ENCODE measurements around the gene RAX.

The RAX gene

GRCh38 chr18:59272891-59273758 lies at the start of gene RAX:
TSS of gene RAX (minus strand) at chr18:59273454. CDS start at chr18:59273206, 248 bp downstream.
- peaks cover 31% of the 10 kb centered on the region for H3K4me1 Mint-ChIP-seq
- DNase-seq (ENCODE audit: low spot score in 2 of 2) (peak in 1 of 2 donors; percentile 56), ATAC-seq (no peak)
- no peaks in the 10 kb centered on the region for H3K9me3 Mint-ChIP-seq
- no peaks in the 10 kb centered on the region for H3K36me3 Mint-ChIP-seq
- H3K27ac Mint-ChIP-seq = no peak within 1 kb of the TSS
- H3K4me3 Mint-ChIP-seq = peak within 1 kb of the TSS; percentile 30

- Mint-ChIP-seq H3K36me3 (no peaks in the 10 kb centered on the region), H3K9me3 (no peaks in the 10 kb centered on the region), H3K4me3 (no peak within 1 kb of the TSS), H3K27ac (no peak within 1 kb of the TSS), H3K4me1 (no peaks in the 10 kb centered on the region)
- DNase-seq (ENCODE audit: low spot score in 2 of 2) (no peak), ATAC-seq (no peak)
Observed at GRCh38 chr18:59318460-59319050, 45.3 kb upstream of the RAX start, which contains the start of gene CPLX4. TSS of gene CPLX4 (minus strand) at chr18:59318649. CDS start at chr18:59318462, 187 bp downstream.

- no peak for DNase-seq (ENCODE audit: low spot score in 2 of 2)
- H3K27ac Mint-ChIP-seq = no peak overlapping the region
- H3K4me1 Mint-ChIP-seq = peaks cover 7% of the 10 kb centered on the region
- no peaks in the 10 kb centered on the region for H3K36me3 Mint-ChIP-seq
- ATAC-seq = no peak
- no peak overlapping the region for H3K4me3 Mint-ChIP-seq
- H3K9me3 Mint-ChIP-seq = no peaks in the 10 kb centered on the region
Observed at GRCh38 chr18:59311631-59312030, 38.4 kb upstream of the RAX start.

- DNase-seq (ENCODE audit: low spot score in 2 of 2) (no peak), ATAC-seq (no peak)
- H3K4me3 Mint-ChIP-seq = peak overlapping the region; percentile 40
- H3K36me3 Mint-ChIP-seq = no peaks in the 10 kb centered on the region
- H3K4me1 Mint-ChIP-seq = peaks cover 7% of the 10 kb centered on the region
- H3K9me3 Mint-ChIP-seq = no peaks in the 10 kb centered on the region
- H3K27ac Mint-ChIP-seq = no peak overlapping the region
Observed at GRCh38 chr18:59308938-59309260, 35.6 kb upstream of the RAX start.

GRCh38 chr18:59308248-59308937 lies 35.1 kb upstream of the RAX start:
- H3K9me3 Mint-ChIP-seq = no peaks in the 10 kb centered on the region
- H3K4me3 Mint-ChIP-seq = peak overlapping the region; percentile 40
- H3K4me1 Mint-ChIP-seq = peaks cover 7% of the 10 kb centered on the region
- DNase-seq (ENCODE audit: low spot score in 2 of 2) (peak; percentile 74 to 86), ATAC-seq (peak; percentile 90)
- no peaks in the 10 kb centered on the region for H3K36me3 Mint-ChIP-seq
- H3K27ac Mint-ChIP-seq = no peak overlapping the region

GRCh38 chr18:59306640-59307039 lies 33.4 kb upstream of the RAX start:
- DNase-seq (ENCODE audit: low spot score in 2 of 2) = no peak
- H3K4me3 Mint-ChIP-seq = no peak overlapping the region
- H3K9me3 Mint-ChIP-seq = no peaks in the 10 kb centered on the region
- no peak overlapping the region for H3K27ac Mint-ChIP-seq
- H3K4me1 Mint-ChIP-seq = peaks cover 7% of the 10 kb centered on the region
- no peaks in the 10 kb centered on the region for H3K36me3 Mint-ChIP-seq
- ATAC-seq = no peak

GRCh38 chr18:59305295-59305694 lies 32.0 kb upstream of the RAX start:
- Mint-ChIP-seq H3K4me3 (no peak overlapping the region), H3K36me3 (no peaks in the 10 kb centered on the region), H3K27ac (no peak overlapping the region), H3K4me1 (peaks cover 7% of the 10 kb centered on the region), H3K9me3 (no peaks in the 10 kb centered on the region)
- no peak for ATAC-seq
- DNase-seq (ENCODE audit: low spot score in 2 of 2) = no peak

GRCh38 chr18:59303656-59304195 lies 30.5 kb upstream of the RAX start:
- no peak overlapping the region for H3K27ac Mint-ChIP-seq
- peaks cover 7% of the 10 kb centered on the region for H3K4me1 Mint-ChIP-seq
- no peak for DNase-seq (ENCODE audit: low spot score in 2 of 2)
- no peak overlapping the region for H3K4me3 Mint-ChIP-seq
- ATAC-seq = no peak
- H3K9me3 Mint-ChIP-seq = no peaks in the 10 kb centered on the region
- no peaks in the 10 kb centered on the region for H3K36me3 Mint-ChIP-seq

- no peaks in the 10 kb centered on the region for H3K36me3 Mint-ChIP-seq
- H3K4me1 Mint-ChIP-seq = no peaks in the 10 kb centered on the region
- no peak for ATAC-seq
- H3K27ac Mint-ChIP-seq = no peak overlapping the region
- no peaks in the 10 kb centered on the region for H3K9me3 Mint-ChIP-seq
- DNase-seq (ENCODE audit: low spot score in 2 of 2) = no peak
- no peak overlapping the region for H3K4me3 Mint-ChIP-seq
Observed at GRCh38 chr18:59303006-59303405, 29.8 kb upstream of the RAX start.

GRCh38 chr18:59301929-59302328 lies 28.7 kb upstream of the RAX start:
- no peak overlapping the region for H3K27ac Mint-ChIP-seq
- H3K36me3 Mint-ChIP-seq = no peaks in the 10 kb centered on the region
- no peak overlapping the region for H3K4me3 Mint-ChIP-seq
- no peaks in the 10 kb centered on the region for H3K9me3 Mint-ChIP-seq
- H3K4me1 Mint-ChIP-seq = no peaks in the 10 kb centered on the region
- no peak for DNase-seq (ENCODE audit: low spot score in 2 of 2)
- no peak for ATAC-seq

- peak; percentile 91 for ATAC-seq
- no peaks in the 10 kb centered on the region for H3K9me3 Mint-ChIP-seq
Observed at GRCh38 chr18:59300676-59301285, 27.5 kb upstream of the RAX start.

GRCh38 chr18:59298871-59299270 lies 25.6 kb upstream of the RAX start:
- Mint-ChIP-seq H3K4me3 (no peak overlapping the region), H3K27ac (no peak overlapping the region), H3K4me1 (no peaks in the 10 kb centered on the region), H3K36me3 (no peaks in the 10 kb centered on the region), H3K9me3 (no peaks in the 10 kb centered on the region)
- ATAC-seq = no peak
- DNase-seq (ENCODE audit: low spot score in 2 of 2) = no peak

More at GRCh38 chr18:59300676-59301285, 27.5 kb upstream of the RAX start:
- Mint-ChIP-seq H3K36me3 (no peaks in the 10 kb centered on the region), H3K4me1 (no peaks in the 10 kb centered on the region), H3K4me3 (no peak overlapping the region), H3K27ac (no peak overlapping the region)
- DNase-seq (ENCODE audit: low spot score in 2 of 2) = peak in 1 of 2 donors; percentile 43

- H3K4me1 Mint-ChIP-seq = no peaks in the 10 kb centered on the region
- H3K36me3 Mint-ChIP-seq = no peaks in the 10 kb centered on the region
- H3K9me3 Mint-ChIP-seq = no peaks in the 10 kb centered on the region
- H3K27ac Mint-ChIP-seq = no peak overlapping the region
- no peak for ATAC-seq
- H3K4me3 Mint-ChIP-seq = no peak overlapping the region
- DNase-seq (ENCODE audit: low spot score in 2 of 2) = no peak
Observed at GRCh38 chr18:59293317-59293716, 20.1 kb upstream of the RAX start.

- Mint-ChIP-seq H3K27ac (no peak overlapping the region), H3K4me3 (no peak overlapping the region), H3K9me3 (no peaks in the 10 kb centered on the region), H3K36me3 (no peaks in the 10 kb centered on the region), H3K4me1 (no peaks in the 10 kb centered on the region)
- DNase-seq (ENCODE audit: low spot score in 2 of 2) (no peak), ATAC-seq (no peak)
Observed at GRCh38 chr18:59286341-59286740, 13.1 kb upstream of the RAX start.

- Mint-ChIP-seq H3K27ac (no peak overlapping the region), H3K4me1 (no peaks in the 10 kb centered on the region), H3K9me3 (no peaks in the 10 kb centered on the region), H3K36me3 (no peaks in the 10 kb centered on the region), H3K4me3 (no peak overlapping the region)
- no peak for DNase-seq (ENCODE audit: low spot score in 2 of 2)
- no peak for ATAC-seq
Observed at GRCh38 chr18:59282341-59282740, 9.1 kb upstream of the RAX start.

Data from stimulated activated effector memory CD8-positive, alpha-beta T cell treated with anti-CD3 and anti-CD28 coated beads, Interleukin-12 subunit alpha, Interleukin-12 subunit beta, amount 100 ng/mL, for 72 hours (primary cell).